Brain microvascular endothelial cell (primary cell): ENCODE measurements around the gene RUNX1.
A peak's percentile ranks its signal among the peaks of the same experiment; 100 is the strongest.

ENCODE experiments used
- DNase-seq: peaks from one replicate; pipeline ENCODE4 v3.0.0-alpha.2; 2020
- H3K27ac ChIP-seq: fragments of 250-450 bp; sonication (Bioruptor Pico); 2 replicates; pipeline ENCODE4 v1.5.1; 2020; ENCODE audit warnings: mild to moderate bottlenecking, moderate library complexity
- H3K27me3 ChIP-seq: fragments of 250-450 bp; sonication (Bioruptor Pico); replicated peaks from 2 replicates; pipeline ENCODE4 v1.5.1; 2020; ENCODE audit warnings: mild to moderate bottlenecking
- H3K36me3 ChIP-seq: fragments of 250-450 bp; sonication (Bioruptor Pico); replicated peaks from 2 replicates; pipeline ENCODE4 v1.5.1; 2020; ENCODE audit warnings: mild to moderate bottlenecking
- H3K4me3 ChIP-seq: 2 replicates; pipeline ENCODE4 v1.5.1; 2011; ENCODE audit warnings: low read depth, mild to moderate bottlenecking, control low read depth, low read length, moderate library complexity
- in situ Hi-C: cut with HindIII; loops from 2 replicates; pipeline ENCODE4 v1.10.0; 2017; ENCODE audit warnings: low sequenced_read_pairs, low pct_ligation_motif_present
- TF ChIP-seq, protein P1 (sequence below): IDR thresholded peaks from 2 replicates; pipeline ENCODE4 v1.5.1; 2011; ENCODE audit warnings: low read depth, mild to moderate bottlenecking, moderate library complexity, low read length, control low read depth, inconsistent platforms; ENCODE audit errors: missing control alignments

RUNX1 gene

DNA sequence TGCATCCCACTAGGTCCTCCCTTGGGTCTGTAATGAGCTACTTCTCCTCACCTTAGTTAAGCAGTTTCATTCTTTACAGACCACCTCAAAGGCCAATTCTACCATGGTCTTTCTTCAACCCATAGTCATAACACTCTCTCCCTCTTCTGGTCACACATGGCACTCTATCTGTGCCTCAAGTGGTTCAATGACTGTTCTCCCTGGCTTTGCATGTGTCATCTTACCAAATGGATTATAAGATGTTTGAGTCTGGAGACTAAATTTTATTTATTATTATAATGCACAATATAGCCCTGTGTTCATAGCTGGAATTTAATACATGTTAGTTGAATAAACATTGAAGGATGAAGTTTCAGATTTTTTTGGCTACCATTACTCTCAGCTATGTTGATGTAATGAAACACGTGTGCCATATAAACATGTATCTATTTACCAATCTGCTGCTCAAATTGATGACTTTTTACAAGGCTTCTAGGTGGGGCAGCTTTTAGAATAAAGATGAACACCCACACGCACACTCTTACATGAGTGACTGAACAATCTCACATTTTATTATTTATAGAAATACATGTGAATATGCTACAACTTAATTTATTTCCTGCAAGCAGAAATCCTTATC, 102.1 kb downstream of the RUNX1 start:
- no peak overlapping the region for H3K27ac ChIP-seq
- in situ Hi-C loops, result no loop called here
- no peaks in the 10 kb centered on the region for H3K27me3 ChIP-seq
- H3K36me3 ChIP-seq, result no peaks in the 10 kb centered on the region
- TF ChIP-seq, protein P1, sequence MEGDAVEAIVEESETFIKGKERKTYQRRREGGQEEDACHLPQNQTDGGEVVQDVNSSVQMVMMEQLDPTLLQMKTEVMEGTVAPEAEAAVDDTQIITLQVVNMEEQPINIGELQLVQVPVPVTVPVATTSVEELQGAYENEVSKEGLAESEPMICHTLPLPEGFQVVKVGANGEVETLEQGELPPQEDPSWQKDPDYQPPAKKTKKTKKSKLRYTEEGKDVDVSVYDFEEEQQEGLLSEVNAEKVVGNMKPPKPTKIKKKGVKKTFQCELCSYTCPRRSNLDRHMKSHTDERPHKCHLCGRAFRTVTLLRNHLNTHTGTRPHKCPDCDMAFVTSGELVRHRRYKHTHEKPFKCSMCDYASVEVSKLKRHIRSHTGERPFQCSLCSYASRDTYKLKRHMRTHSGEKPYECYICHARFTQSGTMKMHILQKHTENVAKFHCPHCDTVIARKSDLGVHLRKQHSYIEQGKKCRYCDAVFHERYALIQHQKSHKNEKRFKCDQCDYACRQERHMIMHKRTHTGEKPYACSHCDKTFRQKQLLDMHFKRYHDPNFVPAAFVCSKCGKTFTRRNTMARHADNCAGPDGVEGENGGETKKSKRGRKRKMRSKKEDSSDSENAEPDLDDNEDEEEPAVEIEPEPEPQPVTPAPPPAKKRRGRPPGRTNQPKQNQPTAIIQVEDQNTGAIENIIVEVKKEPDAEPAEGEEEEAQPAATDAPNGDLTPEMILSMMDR, result peak; percentile 20
- DNase-seq, result no peak
- H3K4me3 ChIP-seq, result no peak overlapping the region

GRCh38 chr21:34946385-34946840, 102.7 kb downstream of the RUNX1 start:
- no peak overlapping the region for H3K27ac ChIP-seq
- H3K27me3 ChIP-seq, result no peaks in the 10 kb centered on the region
- no peaks in the 10 kb centered on the region for H3K36me3 ChIP-seq
- in situ Hi-C loops, result no loop called here
- no peak overlapping the region for H3K4me3 ChIP-seq
- no peak for DNase-seq
- TF ChIP-seq, protein P1, result no peak

GRCh38 chr21:34945288-34945687, 103.8 kb downstream of the RUNX1 start:
- H3K27me3 ChIP-seq, result no peaks in the 10 kb centered on the region
- no peak overlapping the region for H3K27ac ChIP-seq
- H3K36me3 ChIP-seq, result no peaks in the 10 kb centered on the region
- DNase-seq, result no peak
- TF ChIP-seq, protein P1, result no peak
- in situ Hi-C loops, result no loop called here
- no peak overlapping the region for H3K4me3 ChIP-seq

GRCh38 chr21:34944015-34944755, 104.9 kb downstream of the RUNX1 start:
- DNase-seq, result no peak
- no peaks in the 10 kb centered on the region for H3K27me3 ChIP-seq
- H3K4me3 ChIP-seq, result no peak overlapping the region
- no peak overlapping the region for H3K27ac ChIP-seq
- in situ Hi-C loops, result no loop called here
- no peaks in the 10 kb centered on the region for H3K36me3 ChIP-seq
- TF ChIP-seq, protein P1, result no peak

GRCh38 chr21:34942911-34943310, 106.2 kb downstream of the RUNX1 start:
- TF ChIP-seq, protein P1, result no peak
- H3K27ac ChIP-seq, result no peak overlapping the region
- no peaks in the 10 kb centered on the region for H3K27me3 ChIP-seq
- in situ Hi-C loops, result no loop called here
- DNase-seq, result no peak
- no peaks in the 10 kb centered on the region for H3K36me3 ChIP-seq
- H3K4me3 ChIP-seq, result no peak overlapping the region
